NB4 (cell line): ENCODE measurements around the gene PSMD5.

Experiments used
- MAX ChIP-seq: IDR thresholded peaks from 2 replicates; pipeline ENCODE4 v1.6.1; 2011; ENCODE audit warnings: low read depth, low read length
- MYC ChIP-seq: IDR thresholded peaks from 2 replicates; pipeline ENCODE4 v1.6.1; 2011; ENCODE audit warnings: low read depth, low read length
- POLR2A ChIP-seq: IDR thresholded peaks from 2 replicates; pipeline ENCODE4 v1.6.1; 2011; ENCODE audit warnings: mild to moderate bottlenecking; ENCODE audit not compliant: insufficient read length; ENCODE audit errors: extremely low read depth
- TF ChIP-seq, protein P1 (sequence below): IDR thresholded peaks from one replicate; pipeline ENCODE4 v1.5.1; 2012; ENCODE audit warnings: low read depth, low read length

DNA sequence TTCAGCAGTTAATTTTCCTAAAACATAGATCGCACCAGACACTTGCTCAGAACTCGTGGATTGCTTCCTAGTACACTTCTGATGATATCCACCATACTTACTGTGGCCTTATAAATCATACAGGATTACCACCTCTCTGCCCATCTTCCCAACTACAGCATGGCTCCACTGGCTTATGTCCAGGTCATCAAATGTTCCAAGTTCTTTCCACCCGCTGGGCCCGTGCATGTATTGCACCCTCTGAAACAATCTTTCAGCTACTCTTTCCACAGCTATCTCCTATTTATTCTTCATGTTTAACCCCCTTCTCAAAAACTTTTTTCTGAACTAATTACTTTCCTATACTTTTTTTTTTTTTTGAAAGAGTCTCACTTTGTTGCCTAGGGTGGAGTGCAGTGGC, 68.0 kb downstream of the PSMD5 start:
- TF ChIP-seq, protein P1, sequence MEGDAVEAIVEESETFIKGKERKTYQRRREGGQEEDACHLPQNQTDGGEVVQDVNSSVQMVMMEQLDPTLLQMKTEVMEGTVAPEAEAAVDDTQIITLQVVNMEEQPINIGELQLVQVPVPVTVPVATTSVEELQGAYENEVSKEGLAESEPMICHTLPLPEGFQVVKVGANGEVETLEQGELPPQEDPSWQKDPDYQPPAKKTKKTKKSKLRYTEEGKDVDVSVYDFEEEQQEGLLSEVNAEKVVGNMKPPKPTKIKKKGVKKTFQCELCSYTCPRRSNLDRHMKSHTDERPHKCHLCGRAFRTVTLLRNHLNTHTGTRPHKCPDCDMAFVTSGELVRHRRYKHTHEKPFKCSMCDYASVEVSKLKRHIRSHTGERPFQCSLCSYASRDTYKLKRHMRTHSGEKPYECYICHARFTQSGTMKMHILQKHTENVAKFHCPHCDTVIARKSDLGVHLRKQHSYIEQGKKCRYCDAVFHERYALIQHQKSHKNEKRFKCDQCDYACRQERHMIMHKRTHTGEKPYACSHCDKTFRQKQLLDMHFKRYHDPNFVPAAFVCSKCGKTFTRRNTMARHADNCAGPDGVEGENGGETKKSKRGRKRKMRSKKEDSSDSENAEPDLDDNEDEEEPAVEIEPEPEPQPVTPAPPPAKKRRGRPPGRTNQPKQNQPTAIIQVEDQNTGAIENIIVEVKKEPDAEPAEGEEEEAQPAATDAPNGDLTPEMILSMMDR: no peak
- TF ChIP-seq POLR2A (no peak), MAX (no peak), MYC (no peak)
